Ascending aorta (tissue), 2 donors: ENCODE data around the gene FAM174B. TPM values are rescaled to one million over a fixed set of nuclear protein-coding genes. Genes with fewer than 3 reads are reported as not detected.
A peak's percentile ranks its signal among the peaks of the same experiment; 100 is the strongest.

Source experiments
- DNase-seq, 2 donors: peaks; one replicate each; pipeline ENCODE4 v3.0.0-alpha.2; 2019; ENCODE audit warnings: low spot score in 2 of 2
- H3K27ac ChIP-seq, 2 donors: fragments of 200-600 bp; sonication (generic); one replicate each; pipeline ENCODE4 v1.5.1; 2016 to 2017; ENCODE audit warnings: mild to moderate bottlenecking in 1 of 2
- H3K27me3 ChIP-seq: fragments of 200-600 bp; sonication (generic); one replicate; pipeline ENCODE4 v1.5.1; 2017
- H3K36me3 ChIP-seq, 2 donors: fragments of 200-600 bp; sonication (generic); one replicate each; pipeline ENCODE4 v1.5.1; 2016
- H3K4me1 ChIP-seq, 2 donors: fragments of 200-600 bp; sonication (generic); one replicate each; pipeline ENCODE4 v1.5.1; 2016 to 2017; ENCODE audit warnings: mild to moderate bottlenecking in 1 of 2
- H3K4me3 ChIP-seq, 2 donors: fragments of 200-600 bp; sonication (generic); one replicate each; pipeline ENCODE4 v1.5.1; 2016 to 2017; ENCODE audit warnings: mild to moderate bottlenecking in 1 of 2
- H3K9me3 ChIP-seq, 2 donors: fragments of 200-600 bp; sonication (generic); one replicate each; pipeline ENCODE4 v1.5.1; 2016
- intact Hi-C: fragments of 100-400 bp; cut with DNase I; formaldehyde crosslinking; loops from one replicate; pipeline ENCODE4 v1.15.1; 2023
- total RNA-seq: library from RNA; depleted of rRNA; stranded (reverse); fragments of >200 nt; gene quantifications from one replicate; pipeline ENCODE4 v1.1.0, GENCODE V29; 2016
- TF ChIP-seq, protein P1 (sequence below), 3 experiments: fragments of 200-600 bp in 2 of 3; fragments of 450-650 bp in 1 of 3; sonication (generic) in 2 of 3; IDR thresholded peaks; one replicate each; pipeline ENCODE4 v1.5.1; 2016 to 2019; ENCODE audit warnings: antibody characterized with exemption in 3 of 3, mild to moderate bottlenecking in 1 of 3, moderate library complexity in 1 of 3

Gene FAM174B
- total RNA-seq, 1 donor from 2014 or later, result 5.2 TPM

DNA sequence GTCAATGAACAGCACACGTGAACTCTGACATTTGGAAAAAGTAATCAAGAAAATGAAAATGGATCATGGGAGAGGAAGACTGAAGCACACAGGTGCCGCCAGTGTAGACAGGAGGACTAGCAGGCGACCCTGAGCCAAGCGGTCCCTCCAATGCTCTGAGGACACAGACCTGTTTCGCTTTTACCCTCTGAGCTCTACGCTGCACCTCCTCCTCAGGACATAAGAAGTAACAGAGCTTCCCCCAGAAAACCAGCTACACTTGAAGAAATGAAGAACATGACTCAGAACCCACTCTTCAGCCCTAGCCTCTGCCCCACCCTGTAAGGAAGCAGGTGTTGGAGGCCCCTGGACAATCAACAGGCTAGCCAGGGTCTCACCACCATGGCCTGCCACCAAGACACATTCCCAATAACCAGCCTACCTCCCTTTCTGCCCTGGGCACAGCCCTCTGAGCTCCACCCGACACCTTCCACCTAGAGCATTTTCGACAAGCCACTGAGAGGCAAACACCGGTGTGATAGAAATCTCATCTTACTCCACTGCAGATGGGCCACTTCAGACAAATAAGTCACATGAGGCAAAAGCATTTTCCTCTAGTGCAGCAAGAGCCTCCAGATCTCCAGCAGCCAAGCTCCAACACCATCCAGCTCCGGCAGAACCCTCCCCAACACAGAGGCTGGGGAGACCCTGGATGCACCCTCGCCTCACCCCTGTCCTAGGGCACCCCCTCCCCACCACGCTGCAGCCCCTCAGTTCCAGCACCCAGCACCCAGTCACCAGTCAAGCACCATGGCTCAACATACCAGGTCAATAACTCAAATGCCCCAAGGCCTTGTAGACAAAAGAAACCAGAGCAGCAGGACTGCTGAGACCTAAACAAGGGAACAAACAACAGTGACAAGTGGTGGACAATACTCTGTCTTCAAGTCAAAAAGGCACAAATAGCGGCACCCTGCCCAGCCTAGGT is 11.4 kb downstream of the FAM174B start:
- Histone ChIP-seq H3K4me1 (no peaks in the 10 kb centered on the region), H3K27ac (no peak overlapping the region), H3K27me3 (no peaks in the 10 kb centered on the region), H3K4me3 (no peak overlapping the region), H3K9me3 (peaks cover 0 to 9% of the 10 kb centered on the region in 2 donors), H3K36me3 (no peaks in the 10 kb centered on the region)
- no peak for DNase-seq
- intact Hi-C loops, result no loop called here
- TF ChIP-seq, protein P1, sequence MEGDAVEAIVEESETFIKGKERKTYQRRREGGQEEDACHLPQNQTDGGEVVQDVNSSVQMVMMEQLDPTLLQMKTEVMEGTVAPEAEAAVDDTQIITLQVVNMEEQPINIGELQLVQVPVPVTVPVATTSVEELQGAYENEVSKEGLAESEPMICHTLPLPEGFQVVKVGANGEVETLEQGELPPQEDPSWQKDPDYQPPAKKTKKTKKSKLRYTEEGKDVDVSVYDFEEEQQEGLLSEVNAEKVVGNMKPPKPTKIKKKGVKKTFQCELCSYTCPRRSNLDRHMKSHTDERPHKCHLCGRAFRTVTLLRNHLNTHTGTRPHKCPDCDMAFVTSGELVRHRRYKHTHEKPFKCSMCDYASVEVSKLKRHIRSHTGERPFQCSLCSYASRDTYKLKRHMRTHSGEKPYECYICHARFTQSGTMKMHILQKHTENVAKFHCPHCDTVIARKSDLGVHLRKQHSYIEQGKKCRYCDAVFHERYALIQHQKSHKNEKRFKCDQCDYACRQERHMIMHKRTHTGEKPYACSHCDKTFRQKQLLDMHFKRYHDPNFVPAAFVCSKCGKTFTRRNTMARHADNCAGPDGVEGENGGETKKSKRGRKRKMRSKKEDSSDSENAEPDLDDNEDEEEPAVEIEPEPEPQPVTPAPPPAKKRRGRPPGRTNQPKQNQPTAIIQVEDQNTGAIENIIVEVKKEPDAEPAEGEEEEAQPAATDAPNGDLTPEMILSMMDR (IDR thresholded peaks at IDR 0.05), result no peak

DNA sequence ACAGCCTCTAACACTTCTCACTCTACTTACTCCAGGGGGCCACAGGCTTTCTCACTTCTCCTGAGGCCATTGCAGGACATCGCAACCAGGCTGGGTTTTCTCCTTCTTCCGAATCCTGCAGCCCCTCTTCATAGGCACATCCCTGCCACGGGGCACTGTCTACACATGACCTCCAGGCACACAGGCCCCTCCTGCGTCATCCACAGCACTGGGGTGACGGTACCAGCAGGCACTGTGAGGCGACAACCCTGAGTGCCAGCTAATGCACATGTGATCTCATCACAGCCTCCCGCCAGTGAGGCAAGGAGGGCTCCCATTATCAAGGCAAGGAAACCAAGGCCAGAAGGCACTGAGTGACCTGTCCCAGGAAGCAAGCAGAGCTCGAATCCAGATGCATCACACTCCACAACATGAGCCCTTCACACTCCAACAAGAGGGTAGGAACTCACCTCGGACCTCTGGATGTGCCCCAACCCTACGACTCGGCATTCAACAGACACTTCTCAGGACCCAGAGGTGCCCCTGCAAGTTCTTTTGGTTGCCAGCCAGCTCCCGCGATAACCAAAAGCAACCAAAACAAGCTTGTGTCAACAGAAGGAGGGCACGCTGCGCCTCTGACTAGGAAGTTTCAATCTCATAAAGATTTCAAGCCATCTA is 16.7 kb downstream of the FAM174B start:
- no peak overlapping the region for H3K4me3 ChIP-seq
- TF ChIP-seq, protein P1 (IDR thresholded peaks at IDR 0.05), result no peak
- peaks cover 0 to 9% of the 10 kb centered on the region in 2 donors for H3K9me3 ChIP-seq
- H3K4me1 ChIP-seq, result no peaks in the 10 kb centered on the region
- intact Hi-C loops, result no loop called here
- DNase-seq, result peak in 1 of 2 donors; percentile 24
- no peaks in the 10 kb centered on the region for H3K36me3 ChIP-seq
- H3K27ac ChIP-seq, result no peak overlapping the region
- H3K27me3 ChIP-seq, result no peaks in the 10 kb centered on the region

DNA sequence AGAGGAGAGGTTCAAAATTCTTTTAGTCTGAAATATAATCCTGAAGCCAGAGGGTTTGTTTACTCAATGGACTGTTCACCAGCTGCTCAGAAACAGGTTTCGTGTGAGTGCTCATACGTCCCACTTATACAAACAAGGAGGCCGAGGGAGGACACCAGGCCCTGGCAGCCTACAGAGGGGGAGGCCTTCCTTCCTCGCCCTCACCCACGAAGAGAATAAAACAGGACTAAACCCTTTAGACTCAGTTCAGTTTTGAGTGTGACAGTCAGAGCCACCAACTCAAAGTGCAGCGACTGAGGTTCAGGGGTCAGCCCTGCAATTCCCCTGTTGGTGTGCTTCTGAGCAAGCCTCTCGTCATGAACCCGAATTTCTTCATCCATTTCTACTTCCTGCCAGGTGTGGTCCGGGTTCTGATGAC is 17.3 kb downstream of the FAM174B start:
- no peaks in the 10 kb centered on the region for H3K27me3 ChIP-seq
- H3K4me3 ChIP-seq, result no peak overlapping the region
- DNase-seq, result peak in 1 of 2 donors; percentile 33
- TF ChIP-seq, protein P1 (IDR thresholded peaks at IDR 0.05), result no peak
- intact Hi-C loops, result no loop called here
- no peak overlapping the region for H3K27ac ChIP-seq
- peaks cover 0 to 9% of the 10 kb centered on the region in 2 donors for H3K9me3 ChIP-seq
- H3K36me3 ChIP-seq, result no peaks in the 10 kb centered on the region
- no peaks in the 10 kb centered on the region for H3K4me1 ChIP-seq

DNA sequence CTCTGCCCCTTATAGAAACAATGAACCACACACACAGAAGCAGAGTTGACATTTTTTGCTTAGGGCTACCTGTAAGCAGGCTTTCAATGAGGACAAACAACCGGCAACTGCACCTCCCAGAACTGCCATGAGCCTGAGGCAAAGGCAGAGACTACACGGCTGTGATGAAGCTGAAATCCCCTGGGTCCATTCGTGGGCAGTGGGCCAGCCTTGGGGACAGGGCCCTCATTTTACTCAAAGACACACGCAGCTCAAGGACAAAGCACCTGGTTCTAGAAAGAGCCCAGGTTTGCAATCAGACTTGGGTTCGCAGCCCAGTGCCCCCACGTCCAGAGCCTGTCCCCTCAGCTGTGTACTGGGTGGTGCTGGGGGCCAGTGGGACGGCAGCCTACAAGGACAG is 17.9 kb downstream of the FAM174B start:
- no peak overlapping the region for H3K4me3 ChIP-seq

DNA sequence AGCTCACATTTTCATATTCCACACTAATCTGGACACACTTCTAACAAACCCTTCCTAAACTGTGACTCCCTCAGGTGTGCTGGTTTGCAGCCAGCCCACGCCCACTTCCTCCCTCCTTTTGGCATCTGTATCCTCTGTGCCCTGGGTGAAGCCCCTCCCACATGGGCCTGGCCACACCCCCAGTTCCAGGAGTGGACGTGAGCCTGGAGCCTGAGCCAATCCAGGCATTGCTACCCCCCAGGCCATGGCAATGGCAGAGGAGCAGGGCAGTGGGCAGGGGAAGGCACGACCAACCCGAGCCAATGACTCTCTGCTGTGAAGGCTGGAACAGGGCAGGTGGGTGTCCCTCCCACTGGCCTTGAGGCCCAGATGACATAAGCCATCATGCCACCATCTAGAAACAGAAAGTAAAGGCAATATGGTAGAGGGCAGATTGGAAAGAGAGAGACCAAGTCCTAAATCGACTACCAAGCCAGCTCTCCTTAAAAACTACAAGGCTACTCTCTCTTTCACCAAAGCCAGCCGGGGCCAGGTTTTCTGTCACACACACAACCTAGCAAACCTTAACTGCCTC is 18.6 kb downstream of the FAM174B start:
- no peak overlapping the region for H3K4me3 ChIP-seq
- H3K36me3 ChIP-seq, result no peaks in the 10 kb centered on the region
- peaks cover 0 to 9% of the 10 kb centered on the region in 2 donors for H3K9me3 ChIP-seq
- DNase-seq, result peak in 1 of 2 donors; percentile 31
- TF ChIP-seq, protein P1 (IDR thresholded peaks at IDR 0.05), result no peak
- H3K27ac ChIP-seq, result no peak overlapping the region
- intact Hi-C loops, result no loop called here
- no peaks in the 10 kb centered on the region for H3K27me3 ChIP-seq
- H3K4me1 ChIP-seq, result no peaks in the 10 kb centered on the region

More for the DNA sequence above, 17.9 kb downstream of the FAM174B start:
- Histone ChIP-seq H3K27ac (no peak overlapping the region), H3K36me3 (no peaks in the 10 kb centered on the region), H3K27me3 (no peaks in the 10 kb centered on the region), H3K4me1 (no peaks in the 10 kb centered on the region), H3K9me3 (peaks cover 0 to 9% of the 10 kb centered on the region in 2 donors)
- intact Hi-C loops, result no loop called here
- TF ChIP-seq, protein P1 (IDR thresholded peaks at IDR 0.05), result no peak
- DNase-seq, result peak in 1 of 2 donors; percentile 37
